Putamen (tissue), 1 donor: ENCODE measurements around the gene PACSIN2.
"Not testable (repeated sequence)": the region's sequence is repeated elsewhere in the genome, so short reads cannot be mapped to it uniquely, and the experiment has no call there.

Experiments used
- DNase-seq: peaks from one replicate; pipeline ENCODE4 v3.0.0-alpha.2; 2016; ENCODE audit warnings: low spot score

The PACSIN2 gene

GRCh38 chr22:43011079-43011478 lies 3.9 kb downstream of the PACSIN2 start:
- no peak for DNase-seq

DNA sequence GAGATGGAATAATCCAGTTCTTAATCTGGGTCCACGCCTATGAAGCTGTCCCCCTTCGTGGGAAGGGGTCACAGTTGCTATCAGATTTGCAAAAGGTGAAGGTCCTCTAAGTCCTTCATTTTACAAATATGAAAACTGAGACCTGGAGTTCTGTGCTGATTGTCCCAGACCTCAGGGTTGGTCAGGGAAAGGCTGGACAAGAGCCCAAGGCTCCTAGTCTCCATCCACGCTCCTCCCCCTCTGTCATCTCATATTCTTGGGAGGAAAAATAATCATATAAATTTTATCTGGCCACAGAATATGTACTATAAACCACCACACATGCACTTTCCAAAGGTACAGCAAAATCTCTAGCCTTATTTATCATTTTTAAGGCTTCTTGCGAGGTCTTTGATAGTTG lies 5.5 kb downstream of the PACSIN2 start:
- no peak for DNase-seq

DNA sequence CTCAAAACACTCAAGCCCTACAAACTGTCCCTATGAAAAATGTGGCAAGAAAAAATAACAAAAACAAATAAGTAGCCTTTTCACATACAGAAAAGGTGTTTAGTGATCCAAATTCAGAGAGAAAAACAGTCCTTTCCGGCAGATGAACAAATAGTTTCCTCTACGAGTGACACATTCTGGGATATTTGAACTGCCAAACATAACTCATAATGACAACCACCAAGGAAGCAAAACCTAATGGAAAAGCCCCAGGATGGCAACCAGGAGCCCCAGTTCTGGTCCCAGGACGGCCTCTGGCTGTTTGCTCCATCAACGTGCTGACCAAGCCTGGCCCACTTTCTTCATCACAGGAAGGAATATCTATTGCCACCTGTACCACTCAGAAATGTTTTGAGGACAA lies 6.0 kb downstream of the PACSIN2 start:
- no peak for DNase-seq

GRCh38 chr22:43008509-43008908 lies 6.4 kb downstream of the PACSIN2 start:
- DNase-seq = no peak

DNA sequence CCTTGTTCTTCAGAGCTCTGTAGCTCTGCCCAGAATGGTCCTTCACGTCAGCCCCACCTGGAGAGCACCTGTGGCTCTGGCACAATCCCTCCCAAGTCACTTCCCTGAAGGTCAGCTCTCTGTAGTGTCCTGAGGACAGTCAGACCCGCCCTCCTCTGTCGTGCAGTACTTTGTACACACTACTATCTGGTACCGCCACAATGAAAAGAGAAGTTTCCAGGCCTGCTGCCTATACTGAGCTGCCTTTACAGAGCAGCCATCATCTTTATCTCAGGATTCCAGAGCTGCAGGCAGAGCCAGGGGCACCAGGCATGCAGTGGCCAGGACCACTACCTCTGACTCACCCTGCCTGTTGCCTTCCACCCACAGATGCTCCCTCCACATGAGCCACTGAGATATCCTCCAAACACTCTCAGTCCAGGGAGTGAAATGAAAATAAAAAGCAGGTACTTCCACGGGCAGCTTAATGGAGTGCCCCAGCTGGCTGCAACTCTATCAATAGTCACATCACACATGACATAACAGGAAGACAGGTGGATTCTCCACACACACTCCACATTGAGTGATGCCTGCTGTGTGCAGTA lies 7.3 kb downstream of the PACSIN2 start:
- DNase-seq = no peak

GRCh38 chr22:43006753-43007152 lies 8.2 kb downstream of the PACSIN2 start:
- DNase-seq = no peak

GRCh38 chr22:43006016-43006505 lies 8.9 kb downstream of the PACSIN2 start:
- no peak for DNase-seq

- no peak for DNase-seq
Measured at GRCh38 chr22:43005106-43005505, 9.8 kb downstream of the PACSIN2 start.

DNA sequence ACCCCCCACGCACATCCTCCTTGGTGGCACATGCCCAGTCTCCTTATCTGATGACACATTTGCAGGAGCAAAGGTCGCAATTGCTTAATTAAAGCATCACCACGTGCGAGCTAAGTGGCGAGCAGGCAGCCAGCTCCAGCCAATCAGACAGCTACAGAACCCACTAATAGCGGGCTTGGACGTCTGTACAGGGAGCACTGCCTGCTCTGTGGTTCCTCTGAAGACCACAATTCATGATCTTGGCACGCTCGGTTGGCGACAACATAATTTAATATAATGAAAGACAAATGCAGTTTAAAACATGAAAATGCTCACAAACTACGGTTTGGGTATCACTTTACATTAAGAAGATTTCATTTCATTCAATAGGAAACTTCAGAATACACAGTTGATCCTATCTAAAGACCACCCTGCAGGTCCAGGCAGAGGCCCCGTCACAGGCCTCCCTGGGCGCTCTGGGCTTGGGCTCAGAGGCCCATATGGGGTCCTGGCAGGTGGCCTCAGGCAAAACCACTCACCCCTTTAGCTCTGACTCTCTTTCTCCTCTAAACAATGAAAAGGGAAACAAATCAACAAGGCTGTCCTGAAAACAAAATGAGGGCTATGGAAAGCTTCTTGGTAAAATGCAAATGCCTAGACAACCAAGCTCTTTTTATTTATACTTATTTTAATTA lies 10.4 kb downstream of the PACSIN2 start:
- DNase-seq = no peak

DNA sequence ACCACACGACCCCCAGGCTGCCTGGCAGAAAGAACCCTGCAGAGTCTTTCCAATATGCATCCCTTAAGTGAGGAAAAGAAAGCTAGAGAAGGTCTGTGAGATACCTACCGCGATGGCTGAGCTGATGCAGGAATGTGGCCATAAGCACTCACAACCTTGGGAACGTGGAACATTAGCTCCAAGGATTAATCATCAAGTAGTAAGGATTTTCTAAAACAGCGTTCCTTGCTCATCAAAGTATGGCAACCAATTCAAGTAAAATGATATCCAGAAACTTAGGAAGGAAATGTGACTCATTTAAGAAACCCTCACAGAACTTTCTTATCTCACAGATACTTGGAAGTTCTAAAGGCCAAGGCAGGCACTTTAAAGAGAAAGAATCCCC lies 12.8 kb downstream of the PACSIN2 start:
- no peak for DNase-seq

- DNase-seq = no peak
Measured at GRCh38 chr22:43001271-43002201, 13.4 kb downstream of the PACSIN2 start.

DNA sequence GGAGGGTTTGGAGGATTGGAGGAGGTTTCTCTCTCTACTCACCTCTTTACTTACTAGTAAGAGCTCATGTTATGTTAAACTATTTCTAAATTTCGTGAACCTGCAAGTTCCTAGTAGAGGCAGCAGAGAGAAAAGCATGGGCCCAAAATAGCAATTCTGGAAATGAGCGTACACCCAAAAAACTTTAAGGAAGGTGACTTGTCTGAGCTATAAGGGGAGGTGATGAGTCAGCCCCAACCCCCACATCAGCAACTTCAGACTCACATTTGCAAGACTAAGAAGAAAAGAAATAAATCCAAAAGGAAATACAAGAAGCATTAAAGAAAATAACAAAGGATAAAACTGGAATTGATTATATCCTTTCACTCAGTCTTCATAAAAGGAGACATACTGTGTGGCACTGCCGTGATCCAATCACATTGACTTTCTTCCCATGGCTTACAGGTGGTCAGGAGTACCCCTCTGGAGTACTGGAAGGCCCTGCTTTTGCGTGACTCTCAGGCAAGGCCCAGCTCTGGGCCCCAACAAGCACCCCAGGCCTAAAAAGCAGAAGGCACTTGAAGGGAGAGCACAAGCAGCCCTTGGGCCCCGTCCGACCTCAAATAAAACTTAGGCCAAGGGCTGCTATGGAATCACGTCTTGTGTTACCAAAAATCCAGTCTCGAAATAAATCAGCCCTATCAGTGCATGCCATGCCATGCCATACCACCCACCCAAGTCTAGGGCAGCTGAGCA lies 14.3 kb downstream of the PACSIN2 start:
- DNase-seq = peak; percentile 80

DNA sequence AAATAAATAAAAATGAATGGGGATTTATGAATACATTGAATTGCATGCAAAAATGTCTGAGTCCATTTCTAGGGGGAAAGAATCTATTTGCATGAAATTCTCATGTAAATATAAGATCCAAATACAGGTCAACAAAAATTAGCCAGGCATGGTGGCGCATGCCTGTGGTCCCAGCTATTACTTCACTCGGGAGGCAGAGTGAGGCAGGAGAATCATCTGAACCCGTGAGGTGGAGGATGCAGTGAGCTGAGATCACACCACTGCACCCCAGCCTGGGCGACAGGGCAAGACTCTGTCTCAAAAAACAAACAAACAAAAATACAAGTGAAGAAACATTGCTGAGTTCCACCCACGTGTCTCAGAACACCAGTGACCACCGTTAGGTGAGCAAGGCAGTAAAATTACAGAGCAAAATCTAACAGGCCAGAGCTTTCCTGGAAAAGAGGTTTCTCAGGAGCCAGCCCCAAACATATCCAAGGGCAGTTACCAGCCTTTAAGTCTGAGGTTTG lies 17.3 kb downstream of the PACSIN2 start:
- DNase-seq = no peak

GRCh38 chr22:42996646-42997365 lies 18.1 kb downstream of the PACSIN2 start:
- DNase-seq = no peak

DNA sequence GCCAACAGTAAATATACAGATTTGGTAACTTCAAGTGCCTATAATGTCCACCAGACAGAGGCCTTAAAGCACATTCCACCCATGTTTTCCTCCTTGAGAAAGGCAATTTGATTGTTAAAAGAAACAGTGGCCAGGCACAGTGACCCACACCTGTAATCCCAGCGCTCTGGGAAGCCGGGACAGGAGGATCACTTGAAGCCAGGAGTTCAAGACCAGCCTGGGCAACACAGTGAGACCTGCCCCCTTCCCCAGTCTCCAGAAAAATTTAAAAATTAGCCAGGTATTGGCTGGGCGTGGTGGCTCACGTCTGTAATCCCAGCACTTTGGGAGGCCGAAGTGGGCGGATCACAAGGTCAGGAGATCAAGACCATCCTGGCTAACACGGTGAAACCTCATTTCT lies 19.3 kb downstream of the PACSIN2 start:
- DNase-seq = not testable (repeated sequence)

- DNase-seq = no peak
Measured at GRCh38 chr22:42994917-42995562, 19.9 kb downstream of the PACSIN2 start.

DNA sequence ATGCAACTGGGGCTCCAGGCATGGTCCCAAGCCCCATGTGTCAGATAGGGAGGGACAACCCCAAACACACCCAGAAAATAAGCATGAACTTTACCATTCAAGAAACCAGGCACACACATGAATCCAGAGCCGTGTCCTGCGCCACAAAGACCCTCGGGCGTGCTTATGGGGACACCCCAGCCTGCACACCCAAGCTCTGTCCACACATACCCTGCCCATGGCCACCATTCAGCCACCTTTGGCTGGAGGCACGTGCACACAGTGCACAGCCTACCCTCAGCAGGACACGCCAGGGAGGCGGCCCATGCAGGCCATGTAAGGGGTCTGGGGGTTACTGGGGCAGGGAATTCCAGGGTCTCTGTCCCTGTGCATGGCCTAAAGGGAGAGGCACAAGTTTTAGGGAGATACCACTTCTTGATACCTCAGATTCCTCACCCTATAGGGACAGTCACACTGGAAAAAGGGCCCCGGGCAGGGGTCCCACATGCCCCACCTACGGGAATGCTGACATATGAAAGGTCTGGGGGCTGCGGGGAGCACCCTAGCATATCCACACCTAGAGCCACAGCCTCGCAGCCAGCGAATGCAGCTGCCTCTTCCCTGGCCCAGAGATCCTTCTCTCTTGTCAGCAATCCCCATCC lies 20.6 kb downstream of the PACSIN2 start:
- no peak for DNase-seq

- no peak for DNase-seq
Measured at GRCh38 chr22:42993651-42994275, 21.2 kb downstream of the PACSIN2 start.

- DNase-seq = no peak
Measured at GRCh38 chr22:42992886-42993479, 22.0 kb downstream of the PACSIN2 start.
